SK-N-SH (cell line): Measurements from ENCODE around the gene MALRD1. TPM values are rescaled to one million over a fixed set of nuclear protein-coding genes. Genes with fewer than 3 reads are reported as not detected.

ENCODE experiments used
- CTCF ChIA-PET: fragments of 300-600, 350-600 bp; formaldehyde crosslinking; extraction: SDS; loops from one replicate; lab custom pipeline; 2021; lab: Yijun Ruan, JAX
- POLR2A ChIA-PET: fragments of 350-600 bp; sonication (Branson Sonifier 250); formaldehyde crosslinking; extraction: SDS; loops from one replicate; lab custom pipeline; 2020; ENCODE audit warnings: antibody characterized with exemption, inconsistent platforms; lab: Yijun Ruan, JAX
- DNase-seq: peaks from one replicate; pipeline ENCODE4 v3.0.0; 2012
- H2AFZ ChIP-seq: fragments of 200-600 bp; sonication (generic); 2 replicates; pipeline ENCODE4 v1.8.1; 2016; ENCODE audit warnings: antibody characterized with exemption, mild to moderate bottlenecking, low read depth
- H3F3A ChIP-seq: fragments of 200-600 bp; sonication (generic); replicated peaks from 2 replicates; pipeline ENCODE3; 2016; ENCODE audit warnings: antibody characterized with exemption, mild to moderate bottlenecking; ENCODE audit not compliant: insufficient read depth
- H3K27ac ChIP-seq, 2 experiments: fragments of 200-500 bp in 1 of 2; fragments of 200-600 bp in 1 of 2; sonication (Bioruptor generic) in 1 of 2; sonication (generic), shearing (Covaris generic) in 1 of 2; 2 replicates each; pipeline versions ENCODE4 v1.5.1 to v1.6.1; 2014 to 2016; ENCODE audit warnings: low read depth in 2 of 2, inconsistent platforms in 1 of 2, low read length in 1 of 2, mild to moderate bottlenecking in 1 of 2, mixed read lengths in 1 of 2
- H3K27me3 ChIP-seq: fragments of 200-600 bp; sonication (generic), shearing (Covaris generic); 2 replicates; pipeline ENCODE4 v1.6.1; 2016; ENCODE audit warnings: mixed run types; ENCODE audit not compliant: insufficient read depth
- H3K36me3 ChIP-seq, 2 experiments: fragments of 200-500 bp in 1 of 2; fragments of 200-600 bp in 1 of 2; sonication (Bioruptor generic) in 1 of 2; sonication (generic) in 1 of 2; replicated peaks in 1 of 2; 2 replicates each; pipeline versions ENCODE3 to v1.5.1; 2014 to 2016; ENCODE audit warnings: low read length in 1 of 2, mild to moderate bottlenecking in 1 of 2; ENCODE audit not compliant: insufficient read depth in 2 of 2, control insufficient read depth in 1 of 2
- H3K4me1 ChIP-seq, 2 experiments: fragments of 200-500 bp in 1 of 2; fragments of 200-600 bp in 1 of 2; sonication (Bioruptor generic) in 1 of 2; sonication (generic), shearing (Covaris generic) in 1 of 2; 2 replicates each; pipeline versions ENCODE4 v1.5.1 to v1.6.1; 2014 to 2016; ENCODE audit warnings: low read depth in 1 of 2, low read length in 1 of 2, mixed run types in 1 of 2; ENCODE audit not compliant: insufficient read depth in 2 of 2, control insufficient read depth in 1 of 2
- H3K4me2 ChIP-seq: fragments of 200-600 bp; sonication (generic), shearing (Covaris generic); 2 replicates; pipeline ENCODE4 v1.6.1; 2017; ENCODE audit warnings: mixed run types
- H3K4me3 ChIP-seq, 2 experiments: fragments of 200-500 bp in 1 of 2; fragments of 200-600 bp in 1 of 2; sonication (Bioruptor generic) in 1 of 2; sonication (generic), shearing (Covaris generic) in 1 of 2; 2 replicates each; pipeline versions ENCODE4 v1.5.1 to v1.8.1; 2014 to 2016; ENCODE audit warnings: low read depth in 2 of 2, inconsistent platforms in 1 of 2, low read length in 1 of 2, mild to moderate bottlenecking in 1 of 2, mixed read lengths in 1 of 2, moderate library complexity in 1 of 2
- H3K79me2 ChIP-seq: fragments of 200-600 bp; sonication (generic); 2 replicates; pipeline ENCODE4 v1.8.1; 2017; ENCODE audit warnings: mild to moderate bottlenecking; ENCODE audit not compliant: insufficient read depth
- H3K9ac ChIP-seq: fragments of 200-600 bp; sonication (generic); 2 replicates; pipeline ENCODE4 v1.6.1; 2017; ENCODE audit warnings: mixed run types
- H3K9me2 ChIP-seq: fragments of 200-600 bp; sonication (generic); 2 replicates; pipeline ENCODE4 v1.6.1; 2017; ENCODE audit warnings: mixed run types
- H3K9me3 ChIP-seq: fragments of 200-600 bp; sonication (generic); 2 replicates; pipeline ENCODE4 v1.6.1; 2017; ENCODE audit warnings: mixed run types, mild to moderate bottlenecking, moderate library complexity
- H4K20me1 ChIP-seq: fragments of 200-600 bp; sonication (generic); 2 replicates; pipeline ENCODE4 v1.6.1; 2017; ENCODE audit warnings: mild to moderate bottlenecking, mixed run types; ENCODE audit not compliant: insufficient read depth
- ELF1 ChIP-seq: IDR thresholded peaks from 2 replicates; pipeline ENCODE4 v1.4.0; 2012
- EP300 ChIP-seq, 2 experiments: IDR thresholded peaks; 2 replicates each; pipeline versions ENCODE4 v1.4.0 to v1.6.1; 2012; ENCODE audit warnings: borderline replicate concordance in 1 of 2, low read depth in 1 of 2, low read length in 1 of 2
- FOSL2 ChIP-seq: IDR thresholded peaks from 2 replicates; pipeline ENCODE4 v1.4.0; 2012; ENCODE audit warnings: low read depth, mild to moderate bottlenecking, moderate library complexity, borderline replicate concordance
- FOXJ3 ChIP-seq: sonication (generic); formaldehyde crosslinking; IDR thresholded peaks from 2 replicates; pipeline ENCODE4 v1.5.1; 2020; ENCODE audit warnings: mild to moderate bottlenecking, missing genetic modification reagents
- FOXM1 ChIP-seq: IDR thresholded peaks from 2 replicates; pipeline ENCODE4 v1.4.0; 2012; ENCODE audit warnings: low read depth, mild to moderate bottlenecking
- MEF2A ChIP-seq: IDR thresholded peaks from 2 replicates; pipeline ENCODE4 v1.4.0; 2012; ENCODE audit warnings: low read depth, borderline replicate concordance
- NFIC ChIP-seq: IDR thresholded peaks from 2 replicates; pipeline ENCODE4 v1.4.0; 2012; ENCODE audit warnings: borderline replicate concordance
- NRF1 ChIP-seq: IDR thresholded peaks from 2 replicates; pipeline ENCODE4 v1.6.1; 2012; ENCODE audit warnings: low read depth, mild to moderate bottlenecking, low read length
- POLR2AphosphoS5 ChIP-seq: IDR thresholded peaks from 2 replicates; pipeline ENCODE4 v1.6.1; 2012; ENCODE audit warnings: low read depth, low read length
- RAD21 ChIP-seq: IDR thresholded peaks from 2 replicates; pipeline ENCODE4 v1.6.1; 2012; ENCODE audit warnings: mild to moderate bottlenecking, low read length
- RCOR1 ChIP-seq: fragments of 150-350 bp; IDR thresholded peaks from 2 replicates; pipeline ENCODE4 v1.6.1; 2017; ENCODE audit warnings: antibody characterized with exemption, low read length
- RFX5 ChIP-seq: IDR thresholded peaks from 2 replicates; pipeline ENCODE4 v1.6.1; 2012; ENCODE audit warnings: mild to moderate bottlenecking, improper control_type of control experiment, low read length
- RXRA ChIP-seq: IDR thresholded peaks from 2 replicates; pipeline ENCODE4 v1.4.0; 2012; ENCODE audit warnings: low read depth, mild to moderate bottlenecking, borderline replicate concordance
- SMC3 ChIP-seq: IDR thresholded peaks from 2 replicates; pipeline ENCODE4 v1.6.1; 2012; ENCODE audit warnings: low read depth, low read length, improper control_type of control experiment
- TCF12 ChIP-seq: IDR thresholded peaks from 2 replicates; pipeline ENCODE4 v1.4.0; 2012
- TEAD4 ChIP-seq: IDR thresholded peaks from 2 replicates; pipeline ENCODE4 v1.4.0; 2012; ENCODE audit warnings: mild to moderate bottlenecking, borderline replicate concordance; ENCODE audit not compliant: insufficient read depth
- USF1 ChIP-seq: IDR thresholded peaks from 2 replicates; pipeline ENCODE4 v1.4.0; 2012; ENCODE audit warnings: low read depth, borderline replicate concordance
- WGBS: methylation state at CpG from one replicate; pipeline ENCODE4 v1.1.6; 2017; ENCODE audit warnings: low lambda C conversion rate; 5-methylcytosine and 5-hydroxymethylcytosine counted together
- polyA plus RNA-seq, 3 experiments: library from polyadenylated mRNA; depleted of rRNA; stranded (reverse); fragments of >200 nt; gene quantifications; 2 replicates each; pipeline ENCODE4 v1.2.3, GENCODE V29; 2012
- TF ChIP-seq, protein P1 (sequence below): IDR thresholded peaks from 2 replicates; pipeline ENCODE4 v1.4.0; 2012; ENCODE audit warnings: low read depth, borderline replicate concordance

The MALRD1 gene
- polyA plus RNA-seq, 1 of the 3 experiments (the other 2 are of a cell fraction), result not detected

DNA sequence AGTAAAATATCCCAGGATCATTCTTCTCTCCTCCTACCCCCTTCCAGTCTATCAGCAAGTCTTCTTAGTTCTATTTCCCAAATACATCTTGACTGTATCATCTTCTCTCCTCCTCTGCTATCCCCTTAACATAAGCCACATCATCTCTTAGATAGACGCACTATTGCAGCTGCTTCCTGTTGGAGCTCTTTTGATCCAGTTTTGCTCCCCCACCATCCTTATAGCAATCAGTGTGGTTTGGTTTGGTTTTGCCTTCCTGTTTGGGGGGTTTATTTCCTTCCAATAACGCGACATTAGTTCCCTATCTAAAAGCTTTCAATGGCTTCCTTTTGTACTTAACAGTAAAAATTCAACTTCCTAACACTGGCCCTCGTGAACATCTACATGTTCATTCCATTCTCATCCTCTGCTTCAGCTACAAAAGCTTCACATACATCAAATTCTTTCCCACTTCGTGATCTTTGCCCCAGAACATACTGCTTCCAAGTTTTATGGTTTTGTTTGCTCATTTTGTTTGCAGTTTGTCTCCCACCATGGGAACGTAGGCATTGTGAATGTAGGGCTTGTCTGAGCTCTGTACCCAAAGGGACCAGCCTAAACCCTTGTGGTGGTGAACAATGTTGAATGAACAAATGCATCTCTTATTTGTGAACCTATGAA lies 734.0 kb downstream of the MALRD1 start:
- no peaks in the 10 kb centered on the region for H4K20me1 ChIP-seq
- no peak overlapping the region for H2AFZ ChIP-seq
- H3F3A ChIP-seq, result peaks cover 3% of the 10 kb centered on the region
- POLR2A ChIA-PET, result no interaction called here
- no peaks in the 10 kb centered on the region for H3K4me1 ChIP-seq
- no peaks in the 10 kb centered on the region for H3K27me3 ChIP-seq
- no peaks in the 10 kb centered on the region for H3K79me2 ChIP-seq
- CTCF ChIA-PET, result interaction anchor here (1.6 kb wide), 1 partner anchor 150 kb away, joined by 3 read pairs; no protein-coding TSS in a partner anchor
- TF ChIP-seq SMC3, result no peak
- no peak for TF ChIP-seq RCOR1
- no peak for TF ChIP-seq RXRA
- no peak for TF ChIP-seq FOXM1
- TF ChIP-seq FOSL2, result no peak
- TF ChIP-seq POLR2AphosphoS5, result no peak
- TF ChIP-seq FOXJ3 (CRISPR knock-in tag), result no peak
- no peak for TF ChIP-seq USF1
- no peak for TF ChIP-seq MEF2A
- no peak for TF ChIP-seq TEAD4
- TF ChIP-seq TCF12, result no peak
- TF ChIP-seq, protein P1, sequence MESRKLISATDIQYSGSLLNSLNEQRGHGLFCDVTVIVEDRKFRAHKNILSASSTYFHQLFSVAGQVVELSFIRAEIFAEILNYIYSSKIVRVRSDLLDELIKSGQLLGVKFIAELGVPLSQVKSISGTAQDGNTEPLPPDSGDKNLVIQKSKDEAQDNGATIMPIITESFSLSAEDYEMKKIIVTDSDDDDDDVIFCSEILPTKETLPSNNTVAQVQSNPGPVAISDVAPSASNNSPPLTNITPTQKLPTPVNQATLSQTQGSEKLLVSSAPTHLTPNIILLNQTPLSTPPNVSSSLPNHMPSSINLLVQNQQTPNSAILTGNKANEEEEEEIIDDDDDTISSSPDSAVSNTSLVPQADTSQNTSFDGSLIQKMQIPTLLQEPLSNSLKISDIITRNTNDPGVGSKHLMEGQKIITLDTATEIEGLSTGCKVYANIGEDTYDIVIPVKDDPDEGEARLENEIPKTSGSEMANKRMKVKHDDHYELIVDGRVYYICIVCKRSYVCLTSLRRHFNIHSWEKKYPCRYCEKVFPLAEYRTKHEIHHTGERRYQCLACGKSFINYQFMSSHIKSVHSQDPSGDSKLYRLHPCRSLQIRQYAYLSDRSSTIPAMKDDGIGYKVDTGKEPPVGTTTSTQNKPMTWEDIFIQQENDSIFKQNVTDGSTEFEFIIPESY, result no peak
- TF ChIP-seq ELF1, result no peak
- no peak for TF ChIP-seq EP300 (IDR thresholded peaks at IDR 0.05; ENCODE audit: borderline replicate concordance in 1 of 2, low read depth in 1 of 2, low read length in 1 of 2)
- no peak for TF ChIP-seq RAD21
- TF ChIP-seq NFIC, result no peak
- TF ChIP-seq RFX5, result no peak
- TF ChIP-seq NRF1, result no peak
- no peak overlapping the region for H3K27ac ChIP-seq
- H3K9me2 ChIP-seq, result no peaks in the 10 kb centered on the region
- no peak overlapping the region for H3K4me2 ChIP-seq
- H3K36me3 ChIP-seq, result no peaks in the 10 kb centered on the region
- 51% methylated on average over 6 of the region's 6 CpGs for WGBS
- H3K9ac ChIP-seq, result no peak overlapping the region
- H3K9me3 ChIP-seq, result no peaks in the 10 kb centered on the region
- H3K4me3 ChIP-seq, result no peak overlapping the region
- no peak for DNase-seq
